Amniotic epithelial cell (primary cell): Measurements from ENCODE around the gene ZDBF2.
"Not testable (repeated sequence)": the region's sequence is repeated elsewhere in the genome, so short reads cannot be mapped to it uniquely, and the experiment has no call there.

Source experiments
- DNase-seq: peaks from one replicate; pipeline ENCODE4 v3.0.0-alpha.2; 2010; ENCODE audit warnings: low read depth

ZDBF2 gene

GRCh38 chr2:206259376-206260187 is 14.9 kb upstream of the ZDBF2 start:
- peak; percentile 27 for DNase-seq

GRCh38 chr2:206260188-206261012 is 14.1 kb upstream of the ZDBF2 start:
- peak; percentile 47 for DNase-seq

GRCh38 chr2:206263959-206264603 is 10.4 kb upstream of the ZDBF2 start:
- no peak for DNase-seq

GRCh38 chr2:206266130-206267125 is 8.0 kb upstream of the ZDBF2 start:
- DNase-seq = peak; percentile 16

GRCh38 chr2:206267567-206267966 is 6.9 kb upstream of the ZDBF2 start:
- DNase-seq = no peak

GRCh38 chr2:206271065-206271464 is 3.4 kb upstream of the ZDBF2 start:
- DNase-seq = no peak

- DNase-seq = no peak
Measured at GRCh38 chr2:206273905-206274304, 558 bp upstream of the ZDBF2 start.

- DNase-seq = peak; percentile 62
Measured at GRCh38 chr2:206275312-206276055, 1.0 kb downstream of the ZDBF2 start.

- no peak for DNase-seq
Measured at GRCh38 chr2:206276169-206276942, 1.9 kb downstream of the ZDBF2 start.

GRCh38 chr2:206277503-206277902 is 3.0 kb downstream of the ZDBF2 start:
- DNase-seq = no peak

GRCh38 chr2:206282746-206283145 is 8.3 kb downstream of the ZDBF2 start:
- DNase-seq = no peak

GRCh38 chr2:206287197-206287596 is 12.7 kb downstream of the ZDBF2 start:
- DNase-seq = no peak

- no peak for DNase-seq
Measured at GRCh38 chr2:206289391-206289790, 14.9 kb downstream of the ZDBF2 start.

- peak; percentile 17 for DNase-seq
Measured at GRCh38 chr2:206296128-206296527, 21.7 kb downstream of the ZDBF2 start.

GRCh38 chr2:206299608-206300007 is 25.1 kb downstream of the ZDBF2 start:
- not testable (repeated sequence) for DNase-seq

GRCh38 chr2:206305523-206306245 is 31.2 kb downstream of the ZDBF2 start:
- no peak for DNase-seq

GRCh38 chr2:206311026-206311425 is 36.6 kb downstream of the ZDBF2 start:
- peak; percentile 5 for DNase-seq

- DNase-seq = no peak
Measured at GRCh38 chr2:206316141-206316540, 41.7 kb downstream of the ZDBF2 start.

- no peak for DNase-seq
Measured at GRCh38 chr2:206323033-206323432, 48.6 kb downstream of the ZDBF2 start.
